Body of pancreas (tissue), 4 donors: ENCODE results near the gene TMEM187. TPM values are rescaled to one million over a fixed set of nuclear protein-coding genes. Genes with fewer than 3 reads are reported as not detected.

Experiments
- ATAC-seq: fragments of 150-250 bp; one replicate; pipeline ENCODE4 v1.9.1; 2016
- DNase-seq, 4 donors: peaks; one replicate each; pipeline ENCODE4 v3.0.0-alpha.2; 2019
- H3K27ac ChIP-seq, 4 donors: fragments of 200-600 bp; sonication (generic); 1 replicate in 3 of 4; 2 replicates in 1 of 4; pipeline versions ENCODE4 v1.5.1 to v1.6.1; 2016 to 2019; ENCODE audit warnings: mild to moderate bottlenecking in 1 of 4, mixed read lengths in 1 of 4, moderate library complexity in 1 of 4
- H3K27me3 ChIP-seq, 2 donors: fragments of 200-600 bp; sonication (generic); one replicate each; pipeline ENCODE4 v1.6.0; 2016; ENCODE audit warnings: mild to moderate bottlenecking in 1 of 2
- H3K36me3 ChIP-seq, 2 donors: fragments of 200-600 bp; sonication (generic); replicated peaks in 1 of 2; 2 replicates each; pipeline ENCODE4 v1.5.1; 2016; ENCODE audit warnings: low read depth in 2 of 2; ENCODE audit not compliant: insufficient read depth in 1 of 2
- H3K4me1 ChIP-seq: fragments of 200-600 bp; sonication (generic); one replicate; pipeline ENCODE4 v1.6.0; 2016
- H3K4me3 ChIP-seq, 2 donors: fragments of 200-600 bp; sonication (generic); 1 replicate in 1 of 2; 2 replicates in 1 of 2; pipeline ENCODE4 v1.5.1; 2016 to 2019
- H3K9me3 ChIP-seq, 3 donors: fragments of 200-600 bp; sonication (generic); 1 replicate in 2 of 3; 2 replicates in 1 of 3; pipeline ENCODE4 v1.5.1; 2016
- POLR2A ChIP-seq, 3 donors: fragments of 450-650 bp; IDR thresholded peaks; one replicate each; pipeline ENCODE4 v1.6.1; 2016; ENCODE audit warnings: antibody characterized with exemption in 3 of 3, mild to moderate bottlenecking in 2 of 3
- WGBS, 2 donors: methylation state at CpG; one replicate each; pipeline ENCODE4 v1.1.5; 2017; 5-methylcytosine and 5-hydroxymethylcytosine counted together
- intact Hi-C: fragments of 100-400 bp; cut with DNase I; formaldehyde crosslinking; loops from one replicate; pipeline ENCODE4 v1.15.1; 2023
- total RNA-seq, 2 donors: library from RNA; depleted of rRNA; stranded (reverse); fragments of >200 nt; gene quantifications; one replicate each; pipeline ENCODE4 v1.1.0, GENCODE V29; 2016
- TF ChIP-seq, protein P1 (sequence below), 7 experiments: fragments of 450-650 bp in 4 of 7; fragments of 200-600 bp in 3 of 7; sonication (generic) in 3 of 7; IDR thresholded peaks; one replicate each; pipeline ENCODE4 v1.5.1; 2016 to 2019; ENCODE audit warnings: antibody characterized with exemption in 7 of 7

The TMEM187 gene
- total RNA-seq, 2 donors from 2014 or later, result 8.8 to 10.9 TPM

DNA sequence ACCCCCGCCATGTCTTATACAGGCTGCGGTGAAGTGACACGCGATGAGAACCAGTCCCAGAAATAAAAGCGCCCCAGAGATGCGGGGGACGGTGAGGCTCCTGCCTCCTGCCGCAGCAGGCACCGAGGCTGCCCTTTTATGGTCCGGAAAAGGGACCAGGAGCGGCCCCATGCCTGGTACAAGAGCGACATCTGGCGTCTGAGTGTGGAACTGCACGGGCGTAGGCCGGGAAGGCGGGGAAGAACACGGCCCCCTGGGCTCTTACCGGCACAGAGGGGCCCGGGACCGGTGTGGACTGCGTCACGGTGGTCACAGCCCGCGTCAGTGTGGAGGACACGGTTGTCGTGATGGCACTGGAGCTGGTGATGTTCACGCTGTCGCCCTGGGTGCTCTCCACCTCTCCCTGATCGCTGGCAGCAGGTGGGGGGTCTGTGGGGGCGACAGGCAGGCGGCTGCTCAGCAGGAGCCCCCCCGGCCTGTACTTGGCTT lies 19.2 kb upstream of the TMEM187 start:
- no peak for TF ChIP-seq POLR2A (IDR thresholded peaks at IDR 0.05)
- TF ChIP-seq, protein P1, sequence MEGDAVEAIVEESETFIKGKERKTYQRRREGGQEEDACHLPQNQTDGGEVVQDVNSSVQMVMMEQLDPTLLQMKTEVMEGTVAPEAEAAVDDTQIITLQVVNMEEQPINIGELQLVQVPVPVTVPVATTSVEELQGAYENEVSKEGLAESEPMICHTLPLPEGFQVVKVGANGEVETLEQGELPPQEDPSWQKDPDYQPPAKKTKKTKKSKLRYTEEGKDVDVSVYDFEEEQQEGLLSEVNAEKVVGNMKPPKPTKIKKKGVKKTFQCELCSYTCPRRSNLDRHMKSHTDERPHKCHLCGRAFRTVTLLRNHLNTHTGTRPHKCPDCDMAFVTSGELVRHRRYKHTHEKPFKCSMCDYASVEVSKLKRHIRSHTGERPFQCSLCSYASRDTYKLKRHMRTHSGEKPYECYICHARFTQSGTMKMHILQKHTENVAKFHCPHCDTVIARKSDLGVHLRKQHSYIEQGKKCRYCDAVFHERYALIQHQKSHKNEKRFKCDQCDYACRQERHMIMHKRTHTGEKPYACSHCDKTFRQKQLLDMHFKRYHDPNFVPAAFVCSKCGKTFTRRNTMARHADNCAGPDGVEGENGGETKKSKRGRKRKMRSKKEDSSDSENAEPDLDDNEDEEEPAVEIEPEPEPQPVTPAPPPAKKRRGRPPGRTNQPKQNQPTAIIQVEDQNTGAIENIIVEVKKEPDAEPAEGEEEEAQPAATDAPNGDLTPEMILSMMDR (IDR thresholded peaks at IDR 0.05), result peak; percentile 75 to 93 (median 86)
- no peak overlapping the region for H3K27ac ChIP-seq
- no peaks in the 10 kb centered on the region for H3K4me1 ChIP-seq
- peak; percentile 82 for ATAC-seq
- 24% methylated on average over 16 of the region's 33 CpGs; no CpG with 5 or more reads in 1 of the 2 donors for WGBS, 2 donors
- no peak overlapping the region for H3K4me3 ChIP-seq
- no peaks in the 10 kb centered on the region for H3K27me3 ChIP-seq
- peak; percentile 49 to 71 (median 68) for DNase-seq
- peaks cover 9% of the 10 kb centered on the region in 2 donors for H3K36me3 ChIP-seq
- no peaks in the 10 kb centered on the region for H3K9me3 ChIP-seq
- intact Hi-C loops, result loop anchor here (5.0 kb wide), 1 partner anchor 191 kb away; the partner anchor contains the start of gene PLXNB3

DNA sequence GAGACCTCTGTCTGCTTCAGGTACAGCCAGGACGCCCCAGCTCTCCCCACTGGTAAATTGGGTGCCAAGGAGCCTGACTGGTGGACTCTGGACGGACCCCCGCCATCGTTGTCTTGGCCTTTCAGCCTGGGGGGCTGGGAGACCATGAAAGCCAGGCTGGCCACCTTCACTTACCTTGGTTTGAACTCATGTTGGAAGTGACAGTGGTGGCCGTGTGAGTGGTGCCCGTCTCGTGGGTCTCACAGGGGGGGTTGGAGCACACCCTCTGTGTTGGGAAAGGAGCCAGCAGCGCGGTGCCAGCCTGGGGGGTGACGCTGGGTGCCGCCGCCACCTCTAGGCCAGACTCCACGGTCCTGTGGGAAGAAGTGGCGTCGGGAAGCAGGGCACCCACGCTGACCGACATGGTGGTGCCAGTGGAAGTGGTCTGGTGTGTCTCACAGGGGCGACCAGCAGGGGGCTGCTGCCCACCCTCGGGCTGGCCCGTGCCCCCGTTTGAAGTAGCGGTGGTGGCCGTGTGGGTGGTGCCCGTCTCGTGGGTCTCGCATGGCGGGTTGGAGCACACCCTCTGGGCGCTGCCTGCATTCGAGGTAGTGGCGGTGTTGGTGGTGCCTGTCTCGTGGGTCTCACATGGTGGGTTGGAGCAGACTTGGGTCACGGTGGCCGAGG lies 18.5 kb upstream of the TMEM187 start:
- Histone ChIP-seq H3K4me1 (no peaks in the 10 kb centered on the region), H3K9me3 (no peaks in the 10 kb centered on the region), H3K27ac (no peak overlapping the region), H3K4me3 (no peak overlapping the region), H3K27me3 (no peaks in the 10 kb centered on the region), H3K36me3 (peaks cover 9 to 11% of the 10 kb centered on the region in 2 donors)
- ATAC-seq (no peak), DNase-seq (no peak)
- 70% methylated on average over 15 of the region's 33 CpGs; no CpG with 5 or more reads in 1 of the 2 donors for WGBS, 2 donors
- intact Hi-C loops, result loop anchor here (5.0 kb wide), 1 partner anchor 192 kb away; the partner anchor contains the start of gene PLXNB3
- TF ChIP-seq, protein P1 (IDR thresholded peaks at IDR 0.05), result no peak
- TF ChIP-seq POLR2A (IDR thresholded peaks at IDR 0.05), result no peak

DNA sequence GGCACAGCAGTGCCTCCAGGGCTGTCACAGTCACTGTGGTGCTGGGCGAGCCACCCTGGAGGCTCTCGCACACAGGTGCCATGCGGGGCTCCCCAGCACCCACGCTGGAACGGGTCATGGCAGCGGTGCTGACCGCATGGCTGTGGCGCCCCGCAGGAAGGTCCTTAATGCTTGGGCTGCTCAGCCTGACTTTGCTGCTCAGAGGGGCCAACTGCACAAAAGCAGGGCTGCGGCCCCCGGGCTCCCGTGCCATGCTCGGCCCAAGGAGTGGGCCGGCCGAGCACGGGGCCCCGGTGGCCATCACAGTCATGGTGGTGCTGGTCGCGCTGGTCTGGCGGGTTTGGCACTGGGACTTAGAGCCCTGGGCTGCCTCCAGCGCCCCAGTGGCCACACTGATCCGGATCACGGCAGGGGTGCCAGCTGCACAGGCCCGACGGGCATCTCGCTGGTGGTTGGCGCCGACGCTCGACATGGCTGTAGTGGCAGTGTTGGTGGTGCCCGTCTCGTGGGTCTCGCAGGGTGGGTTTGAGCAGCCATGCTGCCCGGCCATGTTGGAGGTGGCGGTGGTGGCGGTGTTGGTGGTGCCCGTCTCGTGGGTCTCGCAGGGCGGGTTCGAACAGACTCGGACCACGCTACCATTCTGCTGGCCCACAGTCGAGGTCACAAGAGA lies 17.9 kb upstream of the TMEM187 start:
- intact Hi-C loops, result loop anchor here (5.0 kb wide), 1 partner anchor 192 kb away; the partner anchor contains the start of gene PLXNB3
- Histone ChIP-seq H3K4me1 (no peaks in the 10 kb centered on the region), H3K27ac (no peak overlapping the region), H3K36me3 (peaks cover 9 to 17% of the 10 kb centered on the region in 2 donors), H3K9me3 (no peaks in the 10 kb centered on the region), H3K27me3 (no peaks in the 10 kb centered on the region), H3K4me3 (no peak overlapping the region)
- ATAC-seq (no peak), DNase-seq (no peak)
- TF ChIP-seq, protein P1 (IDR thresholded peaks at IDR 0.05), result no peak
- no peak for TF ChIP-seq POLR2A (IDR thresholded peaks at IDR 0.05)
- WGBS, 2 donors, result 96 to 100% methylated on average over 9 to 17 of the region's 44 CpGs

GRCh38 chrX:153955228-153955732 lies 17.3 kb upstream of the TMEM187 start:
- no peaks in the 10 kb centered on the region for H3K4me1 ChIP-seq
- ATAC-seq (no peak), DNase-seq (no peak)
- no peak overlapping the region for H3K27ac ChIP-seq
- no peaks in the 10 kb centered on the region for H3K27me3 ChIP-seq
- WGBS, 2 donors, result 73% methylated on average over 3 of the region's 12 CpGs; no CpG with 5 or more reads in 1 of the 2 donors
- peaks cover 9 to 22% of the 10 kb centered on the region in 2 donors for H3K36me3 ChIP-seq
- no peak overlapping the region for H3K4me3 ChIP-seq
- intact Hi-C loops, result no loop called here
- no peaks in the 10 kb centered on the region for H3K9me3 ChIP-seq
- TF ChIP-seq POLR2A (IDR thresholded peaks at IDR 0.05), result no peak
- TF ChIP-seq, protein P1 (IDR thresholded peaks at IDR 0.05), result no peak
